ENCODE measurements around the gene CCT8L2. TPM values are rescaled to one million over a fixed set of nuclear protein-coding genes. Genes with fewer than 3 reads are reported as not detected.
"Not testable (repeated sequence)": the region's sequence is repeated elsewhere in the genome, so short reads cannot be mapped to it uniquely, and the experiment has no call there.

The CCT8L2 gene
- total RNA-seq, 1 donor from 2014 or later: not detected

DNA sequence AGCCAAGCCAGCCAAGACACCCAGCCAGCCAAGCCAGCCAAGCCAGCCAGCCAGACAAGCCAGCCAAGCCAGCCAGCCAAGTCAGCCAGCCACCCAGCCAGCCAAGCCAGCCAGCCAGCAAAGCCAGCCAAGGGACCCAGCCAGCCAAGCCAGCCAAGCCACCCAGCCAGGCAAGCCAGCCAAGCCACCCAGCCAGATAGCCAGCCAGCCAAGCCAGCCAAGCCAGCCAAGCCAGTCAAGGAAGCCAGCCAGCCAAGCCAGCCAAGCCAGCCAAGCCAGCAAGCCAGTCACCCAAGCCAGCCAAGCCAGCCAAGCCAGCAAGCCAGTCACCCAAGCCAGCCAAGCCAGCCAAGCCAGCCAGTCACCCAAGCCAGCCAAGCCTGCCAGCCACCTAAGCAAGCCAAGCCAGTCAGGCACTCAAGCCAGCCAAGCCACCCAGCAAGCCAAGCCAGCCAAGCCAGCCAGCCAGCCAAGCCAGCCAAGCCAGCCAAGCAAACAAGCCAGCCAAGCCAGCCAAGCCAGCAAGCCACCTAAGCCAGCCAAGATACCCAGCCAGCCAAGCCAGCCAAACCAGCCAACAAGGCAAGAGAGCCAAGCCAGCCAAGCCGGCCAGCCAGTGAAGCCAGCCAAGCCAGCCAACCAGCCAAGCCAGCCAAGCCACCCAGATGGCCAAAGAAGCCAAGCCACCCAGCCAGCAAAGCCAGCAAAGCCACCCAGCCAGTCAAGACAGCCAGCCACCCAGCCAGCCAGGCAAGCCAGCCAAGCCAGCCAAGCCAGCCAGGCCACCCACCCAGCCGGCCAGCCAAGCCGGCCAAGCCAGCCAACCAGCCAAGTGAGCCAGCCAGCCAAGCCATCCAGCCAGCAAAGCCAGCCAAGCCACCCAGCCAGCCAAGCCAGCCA, 33.3 kb downstream of the CCT8L2 start:
- TF ChIP-seq, protein P1, sequence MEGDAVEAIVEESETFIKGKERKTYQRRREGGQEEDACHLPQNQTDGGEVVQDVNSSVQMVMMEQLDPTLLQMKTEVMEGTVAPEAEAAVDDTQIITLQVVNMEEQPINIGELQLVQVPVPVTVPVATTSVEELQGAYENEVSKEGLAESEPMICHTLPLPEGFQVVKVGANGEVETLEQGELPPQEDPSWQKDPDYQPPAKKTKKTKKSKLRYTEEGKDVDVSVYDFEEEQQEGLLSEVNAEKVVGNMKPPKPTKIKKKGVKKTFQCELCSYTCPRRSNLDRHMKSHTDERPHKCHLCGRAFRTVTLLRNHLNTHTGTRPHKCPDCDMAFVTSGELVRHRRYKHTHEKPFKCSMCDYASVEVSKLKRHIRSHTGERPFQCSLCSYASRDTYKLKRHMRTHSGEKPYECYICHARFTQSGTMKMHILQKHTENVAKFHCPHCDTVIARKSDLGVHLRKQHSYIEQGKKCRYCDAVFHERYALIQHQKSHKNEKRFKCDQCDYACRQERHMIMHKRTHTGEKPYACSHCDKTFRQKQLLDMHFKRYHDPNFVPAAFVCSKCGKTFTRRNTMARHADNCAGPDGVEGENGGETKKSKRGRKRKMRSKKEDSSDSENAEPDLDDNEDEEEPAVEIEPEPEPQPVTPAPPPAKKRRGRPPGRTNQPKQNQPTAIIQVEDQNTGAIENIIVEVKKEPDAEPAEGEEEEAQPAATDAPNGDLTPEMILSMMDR (IDR thresholded peaks at IDR 0.05): no peak
- Mint-ChIP-seq H3K27ac (ENCODE audit: unreplicated experiment) (no peak overlapping the region), H3K36me3 (ENCODE audit: unreplicated experiment) (no peaks in the 10 kb centered on the region), H3K4me1 (ENCODE audit: unreplicated experiment) (no peaks in the 10 kb centered on the region), H3K27me3 (ENCODE audit: unreplicated experiment) (no peaks in the 10 kb centered on the region), H3K4me3 (ENCODE audit: unreplicated experiment) (no peak overlapping the region), H3K9me3 (ENCODE audit: unreplicated experiment) (peaks cover 6% of the 10 kb centered on the region)
- no peak for DNase-seq (ENCODE audit: extremely low spot score, unreplicated experiment)

DNA sequence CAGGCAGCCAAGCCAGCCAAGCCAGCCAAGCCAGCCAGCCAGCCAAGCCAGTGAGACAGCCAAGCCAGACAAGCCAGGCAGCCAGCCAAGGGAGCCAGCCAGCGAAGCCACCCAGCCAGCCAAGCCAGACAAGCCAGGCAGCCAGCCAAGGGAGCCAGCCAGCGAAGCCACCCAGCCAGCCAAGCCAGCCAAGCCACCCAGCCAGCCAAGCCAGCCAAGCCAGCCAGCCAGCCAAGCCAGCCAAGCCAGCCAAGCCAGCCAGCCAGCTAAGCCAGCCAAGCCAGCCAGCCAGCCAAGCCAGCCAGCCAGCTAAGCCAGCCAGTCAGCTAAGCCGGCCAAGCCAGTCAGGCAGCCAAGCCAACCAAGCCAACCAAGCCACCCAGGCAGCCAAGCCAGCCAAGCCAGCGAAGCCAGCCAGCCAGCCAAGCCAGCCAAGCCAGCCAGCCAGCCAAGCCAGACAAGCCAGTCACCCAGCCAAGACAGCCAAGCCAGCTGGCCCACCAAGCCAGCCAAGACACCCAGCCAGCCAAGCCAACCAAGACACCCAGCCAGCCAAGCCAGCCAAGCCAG, 34.1 kb downstream of the CCT8L2 start:
- H3K4me3 Mint-ChIP-seq (ENCODE audit: unreplicated experiment); H3K27me3 Mint-ChIP-seq (ENCODE audit: unreplicated experiment); H3K36me3 Mint-ChIP-seq (ENCODE audit: unreplicated experiment); H3K4me1 Mint-ChIP-seq (ENCODE audit: unreplicated experiment); H3K27ac Mint-ChIP-seq (ENCODE audit: unreplicated experiment); DNase-seq (ENCODE audit: extremely low spot score, unreplicated experiment); H3K9me3 Mint-ChIP-seq (ENCODE audit: unreplicated experiment): not testable (repeated sequence)

DNA sequence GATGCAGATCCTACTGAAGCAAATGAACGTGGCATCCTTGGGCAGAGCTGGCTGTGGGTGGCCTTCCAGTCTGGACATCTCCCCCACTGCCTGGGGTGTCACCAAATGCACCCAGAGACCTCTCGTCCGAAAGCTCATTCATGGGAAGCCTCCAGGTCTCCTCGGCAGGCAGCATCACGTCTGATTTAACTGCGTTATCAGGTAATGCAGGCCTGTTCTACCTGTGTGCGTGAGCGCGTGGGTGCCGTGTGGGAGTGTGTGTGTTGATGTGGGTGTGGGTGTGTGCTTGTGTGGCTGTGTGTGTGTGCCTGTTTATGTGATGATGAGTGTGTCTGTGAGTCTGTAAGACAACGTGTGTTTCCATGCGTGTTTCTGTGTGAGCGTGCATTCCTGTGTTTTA, 35.1 kb downstream of the CCT8L2 start:
- not testable (repeated sequence) for H3K4me3 Mint-ChIP-seq (ENCODE audit: unreplicated experiment)

DNA sequence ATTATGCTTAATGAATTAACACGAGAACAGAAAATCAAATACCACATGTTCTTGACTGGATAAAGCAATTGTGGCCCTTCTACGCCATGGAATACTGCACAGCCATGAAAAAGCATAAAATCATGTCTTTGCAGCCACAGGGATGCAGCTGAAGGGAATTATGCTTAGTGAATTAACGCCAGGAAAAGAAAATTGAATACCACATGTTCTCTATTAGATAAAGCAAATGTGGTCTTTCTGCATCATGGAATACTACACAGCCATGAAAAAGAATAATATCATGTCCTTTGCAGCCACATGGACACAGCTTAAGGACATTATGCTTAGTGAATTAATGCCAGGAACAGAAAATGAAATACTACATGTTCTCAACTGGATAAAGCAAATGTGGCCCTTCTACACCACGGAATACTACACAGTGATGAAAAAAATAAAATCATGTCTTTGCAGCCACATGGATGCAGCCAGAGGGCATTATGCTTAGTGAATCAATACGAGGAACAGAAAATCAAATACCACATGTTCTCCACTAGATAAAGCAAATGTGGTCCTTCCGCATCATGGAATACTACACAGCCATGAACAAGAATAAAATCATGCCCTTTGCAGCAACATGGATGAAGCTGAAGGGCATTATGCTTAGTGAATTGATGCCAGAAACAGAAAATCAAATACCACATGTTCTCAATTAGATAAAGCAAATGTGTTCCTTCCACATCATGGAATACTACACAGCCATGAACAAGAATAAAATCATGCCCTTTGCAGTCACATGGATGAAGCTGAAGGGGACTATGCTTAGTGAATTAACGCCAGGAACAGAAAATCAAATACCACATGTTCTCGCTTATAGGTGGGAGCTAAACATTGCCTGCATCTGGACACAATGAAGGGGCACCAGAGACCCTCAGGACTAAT, 37.3 kb downstream of the CCT8L2 start:
- not testable (repeated sequence) for H3K27me3 Mint-ChIP-seq (ENCODE audit: unreplicated experiment); H3K4me3 Mint-ChIP-seq (ENCODE audit: unreplicated experiment); H3K4me1 Mint-ChIP-seq (ENCODE audit: unreplicated experiment); H3K9me3 Mint-ChIP-seq (ENCODE audit: unreplicated experiment); H3K36me3 Mint-ChIP-seq (ENCODE audit: unreplicated experiment); H3K27ac Mint-ChIP-seq (ENCODE audit: unreplicated experiment); DNase-seq (ENCODE audit: extremely low spot score, unreplicated experiment)

More for the DNA sequence above, 35.1 kb downstream of the CCT8L2 start:
- H3K36me3 Mint-ChIP-seq (ENCODE audit: unreplicated experiment); DNase-seq (ENCODE audit: extremely low spot score, unreplicated experiment); H3K27ac Mint-ChIP-seq (ENCODE audit: unreplicated experiment); H3K27me3 Mint-ChIP-seq (ENCODE audit: unreplicated experiment); H3K4me1 Mint-ChIP-seq (ENCODE audit: unreplicated experiment); H3K9me3 Mint-ChIP-seq (ENCODE audit: unreplicated experiment): not testable (repeated sequence)

DNA sequence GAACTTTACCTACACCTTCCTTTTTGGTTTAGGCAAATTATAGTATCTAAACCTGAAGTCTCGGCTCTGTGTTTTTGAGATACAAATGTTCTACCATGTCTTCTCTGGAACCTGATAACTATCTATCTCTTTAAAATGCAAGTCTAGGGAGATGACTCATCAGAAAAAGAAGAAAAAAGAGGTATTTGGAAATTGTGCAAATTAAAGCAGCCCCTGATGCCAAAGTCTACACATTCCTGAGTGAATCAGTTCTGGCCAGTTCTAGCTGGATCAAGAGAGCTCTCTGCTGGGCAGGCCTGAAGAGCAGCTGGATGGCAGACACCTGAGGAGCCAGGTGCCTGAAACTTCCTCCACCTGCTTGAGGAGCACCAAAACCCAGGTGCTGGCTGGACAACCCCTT, 49.3 kb downstream of the CCT8L2 start:
- DNase-seq (ENCODE audit: extremely low spot score, unreplicated experiment); H3K27me3 Mint-ChIP-seq (ENCODE audit: unreplicated experiment); H3K27ac Mint-ChIP-seq (ENCODE audit: unreplicated experiment); H3K36me3 Mint-ChIP-seq (ENCODE audit: unreplicated experiment); H3K4me3 Mint-ChIP-seq (ENCODE audit: unreplicated experiment); H3K9me3 Mint-ChIP-seq (ENCODE audit: unreplicated experiment); H3K4me1 Mint-ChIP-seq (ENCODE audit: unreplicated experiment): not testable (repeated sequence)

Other genes starting within 250 kb of the CCT8L2 start
- not detected in 2 replicates for gene XKR3, start 232.6 kb upstream of the CCT8L2 start, total RNA-seq